ENCODE measurements around the gene FBN3. TPM values are rescaled to one million over a fixed set of nuclear protein-coding genes. Genes with fewer than 3 reads are reported as not detected.

Gene FBN3
- polyA plus RNA-seq, 1 of the 3 experiments (the other 2 are of a cell fraction): not detected

DNA sequence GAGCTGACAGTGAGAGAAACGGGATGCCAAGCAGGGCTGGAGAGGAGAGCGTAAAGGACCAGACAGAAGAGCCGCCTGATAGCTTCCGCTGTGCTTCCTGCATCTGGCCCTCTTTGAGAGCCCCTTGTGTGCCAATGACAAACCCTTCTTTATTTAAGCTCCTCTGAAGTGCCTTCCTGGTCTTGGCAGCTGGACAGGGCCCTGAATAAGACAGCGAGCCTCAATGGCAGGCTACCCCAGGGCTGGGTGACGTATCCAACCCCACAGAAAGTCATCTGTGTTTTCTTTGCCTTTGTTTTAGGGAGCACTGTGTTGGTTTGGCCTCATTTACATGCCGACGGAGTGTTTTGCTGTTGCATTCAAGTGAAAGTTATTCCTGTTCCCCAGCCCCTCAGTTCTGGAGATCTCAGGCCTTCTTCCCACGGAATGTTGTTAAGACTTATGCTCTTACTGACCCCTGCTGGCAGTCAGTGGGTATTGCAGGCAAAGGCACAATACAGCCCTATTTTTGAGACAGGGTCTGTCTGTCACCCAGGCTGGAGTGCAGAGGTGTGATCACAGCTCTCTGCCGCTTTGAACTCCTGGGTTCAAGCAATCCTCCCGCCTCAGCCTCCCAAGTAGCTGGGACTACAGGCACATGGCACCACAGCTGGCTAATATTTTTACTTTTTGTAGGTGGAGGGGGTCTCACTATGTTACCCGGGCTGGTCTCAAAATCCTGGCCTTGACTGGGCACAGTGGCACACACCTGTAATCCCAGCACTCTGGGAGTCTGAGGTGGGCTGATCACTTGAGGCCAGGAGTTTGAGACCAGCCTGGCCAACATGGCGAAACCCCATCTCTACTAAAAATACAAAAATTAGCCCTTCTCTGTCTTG, 80.1 kb downstream of the FBN3 start:
- 69% methylated on average over 6 of the region's 13 CpGs for WGBS (ENCODE audit: low lambda C conversion rate)
- Histone ChIP-seq H3K9ac (no peak overlapping the region), H3K27ac (ENCODE audit: low read depth in 2 of 2, low read length in 1 of 2) (no peak overlapping the region), H3K27me3 (ENCODE audit: insufficient read depth) (no peaks in the 10 kb centered on the region), H3K9me3 (no peaks in the 10 kb centered on the region), H2AFZ (ENCODE audit: low read depth) (no peak overlapping the region), H3F3A (replicated peaks; ENCODE audit: insufficient read depth) (no peaks in the 10 kb centered on the region), H3K79me2 (ENCODE audit: insufficient read depth) (no peaks in the 10 kb centered on the region), H4K20me1 (ENCODE audit: insufficient read depth) (no peaks in the 10 kb centered on the region), H3K9me2 (no peaks in the 10 kb centered on the region), H3K4me1 (ENCODE audit: control insufficient read depth in 1 of 2, insufficient read depth in 2 of 2, low read depth in 1 of 2, low read length in 1 of 2) (no peaks in the 10 kb centered on the region), H3K4me2 (no peak overlapping the region), H3K36me3 (replicated peaks in 1 of 2; ENCODE audit: control insufficient read depth in 1 of 2, insufficient read depth in 2 of 2, low read length in 1 of 2) (no peaks in the 10 kb centered on the region), H3K4me3 (ENCODE audit: low read depth in 2 of 2, low read length in 1 of 2) (no peak overlapping the region; a peak in 1 of 4 replicates)
- ChIA-PET CTCF (interaction anchor here (0.6 to 1.1 kb wide), 2 partner anchors 16 to 262 kb away, joined by 3 read pairs; no protein-coding TSS in a partner anchor), POLR2A (no interaction called here)
- no peak for TF ChIP-seq POLR2AphosphoS5 (IDR thresholded peaks at IDR 0.05; ENCODE audit: low read depth, low read length)
- TF ChIP-seq, protein P1, sequence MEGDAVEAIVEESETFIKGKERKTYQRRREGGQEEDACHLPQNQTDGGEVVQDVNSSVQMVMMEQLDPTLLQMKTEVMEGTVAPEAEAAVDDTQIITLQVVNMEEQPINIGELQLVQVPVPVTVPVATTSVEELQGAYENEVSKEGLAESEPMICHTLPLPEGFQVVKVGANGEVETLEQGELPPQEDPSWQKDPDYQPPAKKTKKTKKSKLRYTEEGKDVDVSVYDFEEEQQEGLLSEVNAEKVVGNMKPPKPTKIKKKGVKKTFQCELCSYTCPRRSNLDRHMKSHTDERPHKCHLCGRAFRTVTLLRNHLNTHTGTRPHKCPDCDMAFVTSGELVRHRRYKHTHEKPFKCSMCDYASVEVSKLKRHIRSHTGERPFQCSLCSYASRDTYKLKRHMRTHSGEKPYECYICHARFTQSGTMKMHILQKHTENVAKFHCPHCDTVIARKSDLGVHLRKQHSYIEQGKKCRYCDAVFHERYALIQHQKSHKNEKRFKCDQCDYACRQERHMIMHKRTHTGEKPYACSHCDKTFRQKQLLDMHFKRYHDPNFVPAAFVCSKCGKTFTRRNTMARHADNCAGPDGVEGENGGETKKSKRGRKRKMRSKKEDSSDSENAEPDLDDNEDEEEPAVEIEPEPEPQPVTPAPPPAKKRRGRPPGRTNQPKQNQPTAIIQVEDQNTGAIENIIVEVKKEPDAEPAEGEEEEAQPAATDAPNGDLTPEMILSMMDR (IDR thresholded peaks at IDR 0.05): peak; percentile 59
- peak; percentile 32 for DNase-seq

DNA sequence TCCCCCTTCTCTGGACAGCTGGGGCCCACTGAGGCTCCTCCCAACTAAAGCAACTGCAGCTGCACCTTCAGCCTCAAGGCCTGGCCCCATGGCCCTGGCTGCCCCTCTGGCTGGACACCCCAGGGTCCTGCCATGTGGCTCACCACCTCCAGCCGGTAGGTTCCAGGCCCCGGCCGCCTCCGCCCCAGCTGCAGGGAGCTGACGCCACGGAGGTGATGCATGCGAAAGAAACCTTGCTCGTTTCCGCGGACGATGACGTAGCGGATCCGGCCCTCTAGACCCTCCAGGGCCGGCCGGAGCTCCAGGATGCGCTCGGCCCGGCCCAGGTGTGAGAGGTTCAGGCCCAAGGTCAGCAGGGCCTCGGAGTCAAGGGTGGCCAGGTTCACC, 83.5 kb downstream of the FBN3 start:
- H3K4me1 ChIP-seq (ENCODE audit: control insufficient read depth in 1 of 2, insufficient read depth in 2 of 2, low read depth in 1 of 2, low read length in 1 of 2): no peaks in the 10 kb centered on the region
- no peaks in the 10 kb centered on the region for H3K36me3 ChIP-seq (replicated peaks in 1 of 2; ENCODE audit: control insufficient read depth in 1 of 2, insufficient read depth in 2 of 2, low read length in 1 of 2)
- no peak overlapping the region for H2AFZ ChIP-seq (ENCODE audit: low read depth)
- H3K9me3 ChIP-seq: no peaks in the 10 kb centered on the region
- H3K27me3 ChIP-seq (ENCODE audit: insufficient read depth): no peaks in the 10 kb centered on the region
- H3F3A ChIP-seq (replicated peaks; ENCODE audit: insufficient read depth): no peaks in the 10 kb centered on the region
- WGBS (ENCODE audit: low lambda C conversion rate): 60% methylated on average over 5 of the region's 20 CpGs
- no peak overlapping the region for H3K4me2 ChIP-seq
- peak; percentile 15 for DNase-seq
- H3K27ac ChIP-seq (ENCODE audit: low read depth in 2 of 2, low read length in 1 of 2): no peak overlapping the region
- ChIA-PET CTCF (no interaction called here), POLR2A (no interaction called here)
- H3K4me3 ChIP-seq (ENCODE audit: low read depth in 2 of 2, low read length in 1 of 2): no peak overlapping the region
- H3K79me2 ChIP-seq (ENCODE audit: insufficient read depth): no peaks in the 10 kb centered on the region
- no peaks in the 10 kb centered on the region for H3K9me2 ChIP-seq
- H3K9ac ChIP-seq: no peak overlapping the region
- no peaks in the 10 kb centered on the region for H4K20me1 ChIP-seq (ENCODE audit: insufficient read depth)
- TF ChIP-seq YY1 (IDR thresholded peaks at IDR 0.05; ENCODE audit: low read depth) (no peak), FOXJ3 (CRISPR knock-in tag; IDR thresholded peaks at IDR 0.05) (no peak), GATA2 (CRISPR knock-in tag; IDR thresholded peaks at IDR 0.05) (no peak), POLR2AphosphoS5 (IDR thresholded peaks at IDR 0.05; ENCODE audit: low read depth, low read length) (no peak), FOXM1 (IDR thresholded peaks at IDR 0.05; ENCODE audit: low read depth) (no peak), SMC3 (IDR thresholded peaks at IDR 0.05; ENCODE audit: low read depth, low read length) (no peak), EP300 (IDR thresholded peaks at IDR 0.05; ENCODE audit: borderline replicate concordance in 1 of 2, low read depth in 1 of 2, low read length in 1 of 2) (no peak), ELF1 (IDR thresholded peaks at IDR 0.05) (no peak), GABPA (IDR thresholded peaks at IDR 0.05; ENCODE audit: low read depth) (no peak), EZH2phosphoT487 (IDR thresholded peaks at IDR 0.05; ENCODE audit: borderline replicate concordance, low read depth) (no peak), SIN3A (IDR thresholded peaks at IDR 0.05; ENCODE audit: borderline replicate concordance, low read depth, low read length) (no peak)
- TF ChIP-seq, protein P1 (IDR thresholded peaks at IDR 0.05): no peak
- TF ChIP-seq, protein P2, sequence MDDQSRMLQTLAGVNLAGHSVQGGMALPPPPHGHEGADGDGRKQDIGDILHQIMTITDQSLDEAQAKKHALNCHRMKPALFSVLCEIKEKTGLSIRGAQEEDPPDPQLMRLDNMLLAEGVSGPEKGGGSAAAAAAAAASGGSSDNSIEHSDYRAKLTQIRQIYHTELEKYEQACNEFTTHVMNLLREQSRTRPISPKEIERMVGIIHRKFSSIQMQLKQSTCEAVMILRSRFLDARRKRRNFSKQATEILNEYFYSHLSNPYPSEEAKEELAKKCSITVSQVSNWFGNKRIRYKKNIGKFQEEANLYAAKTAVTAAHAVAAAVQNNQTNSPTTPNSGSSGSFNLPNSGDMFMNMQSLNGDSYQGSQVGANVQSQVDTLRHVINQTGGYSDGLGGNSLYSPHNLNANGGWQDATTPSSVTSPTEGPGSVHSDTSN (IDR thresholded peaks at IDR 0.05): no peak
- TF ChIP-seq, protein P3, sequence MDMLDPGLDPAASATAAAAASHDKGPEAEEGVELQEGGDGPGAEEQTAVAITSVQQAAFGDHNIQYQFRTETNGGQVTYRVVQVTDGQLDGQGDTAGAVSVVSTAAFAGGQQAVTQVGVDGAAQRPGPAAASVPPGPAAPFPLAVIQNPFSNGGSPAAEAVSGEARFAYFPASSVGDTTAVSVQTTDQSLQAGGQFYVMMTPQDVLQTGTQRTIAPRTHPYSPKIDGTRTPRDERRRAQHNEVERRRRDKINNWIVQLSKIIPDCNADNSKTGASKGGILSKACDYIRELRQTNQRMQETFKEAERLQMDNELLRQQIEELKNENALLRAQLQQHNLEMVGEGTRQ (IDR thresholded peaks at IDR 0.05; ENCODE audit: borderline replicate concordance, low read depth, low read length): no peak
- TF ChIP-seq, protein P4, sequence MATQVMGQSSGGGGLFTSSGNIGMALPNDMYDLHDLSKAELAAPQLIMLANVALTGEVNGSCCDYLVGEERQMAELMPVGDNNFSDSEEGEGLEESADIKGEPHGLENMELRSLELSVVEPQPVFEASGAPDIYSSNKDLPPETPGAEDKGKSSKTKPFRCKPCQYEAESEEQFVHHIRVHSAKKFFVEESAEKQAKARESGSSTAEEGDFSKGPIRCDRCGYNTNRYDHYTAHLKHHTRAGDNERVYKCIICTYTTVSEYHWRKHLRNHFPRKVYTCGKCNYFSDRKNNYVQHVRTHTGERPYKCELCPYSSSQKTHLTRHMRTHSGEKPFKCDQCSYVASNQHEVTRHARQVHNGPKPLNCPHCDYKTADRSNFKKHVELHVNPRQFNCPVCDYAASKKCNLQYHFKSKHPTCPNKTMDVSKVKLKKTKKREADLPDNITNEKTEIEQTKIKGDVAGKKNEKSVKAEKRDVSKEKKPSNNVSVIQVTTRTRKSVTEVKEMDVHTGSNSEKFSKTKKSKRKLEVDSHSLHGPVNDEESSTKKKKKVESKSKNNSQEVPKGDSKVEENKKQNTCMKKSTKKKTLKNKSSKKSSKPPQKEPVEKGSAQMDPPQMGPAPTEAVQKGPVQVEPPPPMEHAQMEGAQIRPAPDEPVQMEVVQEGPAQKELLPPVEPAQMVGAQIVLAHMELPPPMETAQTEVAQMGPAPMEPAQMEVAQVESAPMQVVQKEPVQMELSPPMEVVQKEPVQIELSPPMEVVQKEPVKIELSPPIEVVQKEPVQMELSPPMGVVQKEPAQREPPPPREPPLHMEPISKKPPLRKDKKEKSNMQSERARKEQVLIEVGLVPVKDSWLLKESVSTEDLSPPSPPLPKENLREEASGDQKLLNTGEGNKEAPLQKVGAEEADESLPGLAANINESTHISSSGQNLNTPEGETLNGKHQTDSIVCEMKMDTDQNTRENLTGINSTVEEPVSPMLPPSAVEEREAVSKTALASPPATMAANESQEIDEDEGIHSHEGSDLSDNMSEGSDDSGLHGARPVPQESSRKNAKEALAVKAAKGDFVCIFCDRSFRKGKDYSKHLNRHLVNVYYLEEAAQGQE (IDR thresholded peaks at IDR 0.05; ENCODE audit: low read depth, low read length): no peak
